ENCODE data around the gene ANTKMT. TPM values are rescaled to one million over a fixed set of nuclear protein-coding genes. Genes with fewer than 3 reads are reported as not detected.

ANTKMT gene
- total RNA-seq, 4 donors from 2014 or later = 13.0 to 29.4 (median 23.8) TPM

GRCh38 chr16:682493-683395, 38.2 kb upstream of the ANTKMT start:
- peak in 1 of 2 donors; percentile 76 for DNase-seq (ENCODE audit: low spot score in 2 of 2)
- H3K27me3 ChIP-seq = no peaks in the 10 kb centered on the region
- TF ChIP-seq POLR2AphosphoS5 (IDR thresholded peaks at IDR 0.05) (no peak), CTCF (IDR thresholded peaks at IDR 0.05) (no peak), POLR2A (IDR thresholded peaks at IDR 0.05) (no peak), EP300 (IDR thresholded peaks at IDR 0.05) (no peak)
- 81% methylated on average over 24 of the region's 36 CpGs for WGBS
- H3K4me3 ChIP-seq = peak overlapping the region; percentile 68
- no peaks in the 10 kb centered on the region for H3K9me3 ChIP-seq
- H3K36me3 ChIP-seq = peaks cover 28% of the 10 kb centered on the region
- peak overlapping the region; percentile 82 for H3K27ac ChIP-seq
- peaks cover 77% of the 10 kb centered on the region for H3K4me1 ChIP-seq

GRCh38 chr16:683396-684070, 37.4 kb upstream of the ANTKMT start:
- Histone ChIP-seq H3K4me1 (peaks cover 72% of the 10 kb centered on the region), H3K27me3 (no peaks in the 10 kb centered on the region), H3K4me3 (peak overlapping the region; percentile 68), H3K36me3 (peaks cover 32% of the 10 kb centered on the region), H3K27ac (peak overlapping the region; percentile 82), H3K9me3 (no peaks in the 10 kb centered on the region)
- TF ChIP-seq POLR2A (IDR thresholded peaks at IDR 0.05) = no peak
- no peak for TF ChIP-seq POLR2AphosphoS5 (IDR thresholded peaks at IDR 0.05)
- TF ChIP-seq EP300 (IDR thresholded peaks at IDR 0.05) = no peak
- TF ChIP-seq CTCF (IDR thresholded peaks at IDR 0.05) = no peak
- peak in 1 of 2 donors; percentile 74 for DNase-seq (ENCODE audit: low spot score in 2 of 2)
- 66% methylated on average over 8 of the region's 57 CpGs for WGBS

GRCh38 chr16:684071-684794, 36.7 kb upstream of the ANTKMT start, which contains the start of gene JMJD8:
Gene JMJD8 (minus strand): TSS chr16:684334. CDS start chr16:684319, 15 bp downstream.
- WGBS = no CpG with 5 or more reads among the region's 91 CpGs
- no peaks in the 10 kb centered on the region for H3K27me3 ChIP-seq
- H3K9me3 ChIP-seq = no peaks in the 10 kb centered on the region
- H3K36me3 ChIP-seq = peaks cover 32% of the 10 kb centered on the region
- peak within 1 kb of the TSS; percentile 82 for H3K27ac ChIP-seq
- peaks cover 72% of the 10 kb centered on the region for H3K4me1 ChIP-seq
- TF ChIP-seq POLR2AphosphoS5 (IDR thresholded peaks at IDR 0.05) = peak in 2 of 3 donors; percentile 36 to 95
- TF ChIP-seq EP300 (IDR thresholded peaks at IDR 0.05) = no peak
- TF ChIP-seq POLR2A (IDR thresholded peaks at IDR 0.05) = peak in 1 of 2 donors; percentile 40
- TF ChIP-seq CTCF (IDR thresholded peaks at IDR 0.05) = no peak
- peak within 1 kb of the TSS; percentile 68 for H3K4me3 ChIP-seq
- DNase-seq (ENCODE audit: low spot score in 2 of 2) = peak; percentile 98

GRCh38 chr16:684961-685696, 35.8 kb upstream of the ANTKMT start:
- WGBS = 83% methylated on average over 46 of the region's 61 CpGs
- Histone ChIP-seq H3K4me1 (peaks cover 69% of the 10 kb centered on the region), H3K27me3 (no peaks in the 10 kb centered on the region), H3K27ac (no peak overlapping the region), H3K9me3 (no peaks in the 10 kb centered on the region), H3K4me3 (peak overlapping the region; percentile 68), H3K36me3 (peaks cover 32% of the 10 kb centered on the region)
- no peak for DNase-seq (ENCODE audit: low spot score in 2 of 2)
- TF ChIP-seq POLR2A (IDR thresholded peaks at IDR 0.05) = no peak
- no peak for TF ChIP-seq EP300 (IDR thresholded peaks at IDR 0.05)
- no peak for TF ChIP-seq CTCF (IDR thresholded peaks at IDR 0.05)
- no peak for TF ChIP-seq POLR2AphosphoS5 (IDR thresholded peaks at IDR 0.05)
